ENCODE data around the gene MAP3K13.
"Not testable (repeated sequence)": the region's sequence is repeated elsewhere in the genome, so short reads cannot be mapped to it uniquely, and the experiment has no call there.

The MAP3K13 gene

GRCh38 chr3:185399737-185400667 lies 37.1 kb downstream of the MAP3K13 start:
- no peak for DNase-seq (ENCODE audit: low read depth in 2 of 2)

GRCh38 chr3:185400866-185401265 lies 37.9 kb downstream of the MAP3K13 start:
- no peak for DNase-seq (ENCODE audit: low read depth in 2 of 2)

DNA sequence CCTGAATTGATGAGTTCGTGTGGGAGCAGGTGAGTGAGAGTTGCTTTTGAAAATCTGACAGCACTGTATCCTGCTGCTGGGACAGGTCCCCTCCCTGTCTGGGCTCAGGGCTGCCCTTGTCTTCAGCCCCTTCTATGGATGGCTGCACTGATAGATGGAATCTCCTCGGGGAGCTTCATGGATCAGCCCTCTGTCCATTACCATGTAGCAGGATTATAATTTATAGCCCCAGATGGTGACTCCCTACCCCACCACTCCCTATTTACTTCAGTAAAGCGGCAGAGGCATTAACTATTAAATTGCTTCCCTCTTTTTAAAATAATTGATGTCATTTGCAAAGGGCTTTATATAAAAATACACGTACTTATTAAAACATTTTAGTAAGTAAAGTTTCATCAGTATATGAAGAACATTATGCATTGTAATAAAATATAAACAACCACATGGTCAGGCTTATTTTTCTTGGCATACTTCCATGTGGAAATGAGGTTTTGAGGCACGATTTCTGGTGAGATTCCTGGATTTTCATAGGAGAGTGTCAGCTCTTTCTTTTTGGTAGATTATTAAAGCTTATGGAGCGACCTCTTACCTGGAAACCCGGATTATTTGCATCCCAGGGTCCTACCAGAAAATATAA lies 38.5 kb downstream of the MAP3K13 start:
- DNase-seq (ENCODE audit: low read depth in 2 of 2) = no peak

- no peak for DNase-seq (ENCODE audit: low read depth in 2 of 2)
These were observed 39.6 kb downstream of the MAP3K13 start for GRCh38 chr3:185402561-185402960.

GRCh38 chr3:185403002-185403401 lies 40.1 kb downstream of the MAP3K13 start:
- no peak for DNase-seq (ENCODE audit: low read depth in 2 of 2)

DNA sequence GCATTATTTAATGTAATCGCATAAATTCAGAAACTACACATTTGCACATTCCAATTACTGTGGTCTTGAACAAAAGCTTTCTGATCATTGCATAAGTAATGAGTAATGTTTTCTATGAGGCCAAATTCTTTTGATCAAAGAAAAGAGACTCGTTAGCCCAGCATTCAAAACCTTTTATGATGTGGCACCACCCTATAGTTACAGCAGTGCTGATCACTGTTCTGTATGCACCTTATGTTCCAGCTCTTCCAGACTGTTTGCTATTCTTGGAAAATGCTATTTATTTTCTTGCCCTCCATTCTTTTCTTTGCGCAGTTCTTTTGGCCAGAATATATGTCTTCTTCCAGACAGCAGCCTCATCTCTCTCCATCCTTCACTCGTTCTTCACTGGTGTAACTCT lies 42.3 kb downstream of the MAP3K13 start:
- DNase-seq (ENCODE audit: low read depth in 2 of 2) = no peak

- DNase-seq (ENCODE audit: low read depth in 2 of 2) = no peak
These were observed 42.7 kb downstream of the MAP3K13 start for GRCh38 chr3:185405664-185406063.

DNA sequence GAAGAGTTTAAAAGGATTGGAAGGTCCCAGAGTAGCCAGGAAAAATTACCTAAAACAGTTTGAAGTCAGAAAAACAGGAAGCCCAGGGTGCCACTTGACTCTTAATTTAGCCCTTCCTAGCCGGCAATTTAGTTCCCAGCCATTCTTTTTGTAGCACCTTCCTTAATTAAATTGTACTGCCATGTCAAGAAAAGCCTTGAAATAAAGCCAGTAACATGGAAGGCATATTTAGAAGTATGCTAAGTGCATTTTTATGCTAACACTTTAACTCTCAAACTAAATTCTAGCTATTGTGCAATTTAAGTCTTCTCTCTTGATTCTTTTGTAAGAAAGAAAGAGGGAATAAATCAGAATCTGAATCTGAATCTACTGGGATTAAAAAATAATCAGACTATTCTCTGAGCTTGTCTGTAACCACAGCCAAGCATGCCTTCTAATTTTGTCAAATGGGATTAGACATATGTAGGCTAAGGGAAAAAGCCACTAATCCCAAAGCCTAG lies 43.2 kb downstream of the MAP3K13 start:
- DNase-seq (ENCODE audit: low read depth in 2 of 2) = no peak

DNA sequence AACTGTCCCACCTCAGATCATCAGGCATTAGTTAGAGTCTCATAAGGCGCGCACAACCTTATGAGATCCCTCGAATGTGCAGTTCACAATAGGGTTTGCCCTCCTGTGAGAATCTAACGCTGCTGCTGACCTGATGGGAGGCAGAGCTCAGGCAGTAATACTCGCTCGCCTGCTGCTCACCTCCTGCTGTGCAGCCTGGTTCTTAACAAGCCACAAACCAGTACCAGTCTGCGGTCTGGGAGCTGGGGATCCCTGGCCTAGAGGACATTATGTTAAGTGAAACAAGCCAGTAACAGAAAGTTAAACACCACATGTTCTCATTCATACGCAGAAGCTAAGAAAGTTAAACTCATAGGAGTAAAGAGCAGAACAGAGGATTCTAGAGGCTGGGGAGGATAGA lies 47.0 kb downstream of the MAP3K13 start:
- no peak for DNase-seq (ENCODE audit: low read depth in 2 of 2)

DNA sequence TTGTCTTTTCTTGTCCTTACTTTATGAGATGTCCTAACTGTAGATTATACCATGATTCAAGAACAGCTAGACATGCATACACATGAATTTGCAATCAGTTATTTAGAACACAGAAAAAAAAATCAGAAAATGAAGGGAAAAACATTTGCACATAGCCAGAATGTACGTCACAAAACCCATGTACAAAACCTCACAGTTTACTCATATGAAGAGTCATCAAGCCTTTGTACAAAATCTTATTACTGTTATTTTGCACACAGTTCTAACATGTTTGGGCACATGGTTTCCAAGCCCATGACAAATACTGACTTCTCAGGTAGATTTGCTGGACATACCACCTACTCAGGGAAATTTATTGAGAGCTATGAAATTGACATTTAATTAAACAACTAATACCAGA lies 48.2 kb downstream of the MAP3K13 start:
- DNase-seq (ENCODE audit: low read depth in 2 of 2) = no peak

- no peak for DNase-seq (ENCODE audit: low read depth in 2 of 2)
These were observed 53.6 kb downstream of the MAP3K13 start for GRCh38 chr3:185416513-185416912.

DNA sequence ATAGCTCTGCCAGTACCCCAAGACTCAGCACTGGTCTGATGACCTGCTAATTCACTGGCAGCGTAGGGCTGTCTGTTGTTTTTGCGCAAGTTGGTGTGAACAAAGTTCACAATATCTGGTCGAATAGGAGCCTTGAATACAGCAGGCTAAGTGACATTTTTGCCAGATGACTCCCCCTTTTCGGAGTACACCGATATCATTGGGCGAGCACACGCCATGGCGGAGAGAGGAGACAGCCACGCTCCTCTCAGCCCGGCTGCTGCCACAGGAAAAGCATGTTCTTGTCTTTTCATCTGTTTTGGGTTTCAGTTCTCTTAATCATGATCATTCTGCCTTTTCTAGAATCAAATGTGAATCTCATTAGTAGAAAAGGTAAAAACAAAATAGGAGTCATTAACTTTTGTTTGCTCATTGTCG lies 55.6 kb downstream of the MAP3K13 start:
- DNase-seq (ENCODE audit: low read depth in 2 of 2) = not testable (repeated sequence)

GRCh38 chr3:185420762-185421161 lies 57.8 kb downstream of the MAP3K13 start:
- no peak for DNase-seq (ENCODE audit: low read depth in 2 of 2)

- no peak for DNase-seq (ENCODE audit: low read depth in 2 of 2)
These were observed 58.8 kb downstream of the MAP3K13 start for GRCh38 chr3:185421577-185422232.

DNA sequence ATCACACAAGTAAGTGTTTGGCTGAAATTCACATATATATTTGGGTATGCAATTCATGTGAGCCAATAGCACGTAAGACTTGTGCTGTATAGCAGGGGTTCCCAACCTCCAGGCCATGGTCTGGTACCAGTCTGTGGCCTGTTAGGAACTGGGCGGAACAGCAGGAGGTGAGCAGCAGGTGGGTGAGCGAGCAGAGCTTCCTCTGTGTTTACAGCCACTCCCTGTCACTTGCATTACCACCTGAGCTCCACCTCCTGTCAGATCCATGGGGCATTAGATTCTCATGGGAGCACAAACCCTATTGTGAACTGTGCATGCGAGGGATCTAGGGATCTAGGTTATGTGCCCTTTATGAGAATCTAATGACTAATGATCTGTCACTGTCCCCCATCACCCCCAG lies 59.7 kb downstream of the MAP3K13 start:
- DNase-seq (ENCODE audit: low read depth in 2 of 2) = no peak

- DNase-seq (ENCODE audit: low read depth in 2 of 2) = no peak
These were observed 60.2 kb downstream of the MAP3K13 start for GRCh38 chr3:185423178-185423577.

DNA sequence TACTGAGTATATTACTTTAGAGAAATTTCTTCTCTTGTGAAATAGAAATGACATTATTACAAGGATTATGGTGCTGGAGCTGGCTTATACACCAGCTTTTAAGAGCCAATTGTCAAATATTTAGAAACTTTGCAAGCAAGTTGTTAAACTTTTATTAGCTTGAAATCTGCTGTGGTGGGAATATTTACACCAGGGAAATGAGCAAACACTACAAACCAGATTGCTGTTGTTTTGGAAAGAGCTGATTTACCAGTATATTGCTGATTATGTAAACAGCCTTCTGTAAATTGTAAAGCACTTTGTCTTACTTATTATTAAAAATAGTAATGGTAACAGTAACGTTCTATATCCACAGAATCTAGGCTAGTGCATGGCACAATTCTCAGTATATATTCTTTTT lies 61.5 kb downstream of the MAP3K13 start:
- no peak for DNase-seq (ENCODE audit: low read depth in 2 of 2)

DNA sequence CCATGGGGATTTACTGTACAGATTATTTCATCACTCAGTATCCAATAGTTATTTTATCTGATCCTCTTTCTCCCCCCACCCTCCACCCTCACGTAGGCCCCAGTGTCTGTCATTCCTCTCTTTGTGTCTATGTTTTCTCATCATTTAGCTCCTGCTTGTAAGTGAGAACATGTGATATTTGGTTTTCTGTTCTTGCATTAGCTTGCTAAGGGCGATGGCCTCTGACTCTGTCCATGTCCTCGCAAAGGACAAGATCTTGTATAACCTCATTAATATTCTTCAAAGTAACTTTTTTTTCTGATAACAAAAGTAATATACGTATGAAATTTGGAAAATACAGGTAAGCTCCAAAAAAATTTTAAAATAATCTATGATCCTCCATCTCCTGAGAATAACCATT lies 67.4 kb downstream of the MAP3K13 start:
- no peak for DNase-seq (ENCODE audit: low read depth in 2 of 2)

GRCh38 chr3:185439745-185440466 lies 77.0 kb downstream of the MAP3K13 start:
- DNase-seq (ENCODE audit: low read depth in 2 of 2) = no peak

DNA sequence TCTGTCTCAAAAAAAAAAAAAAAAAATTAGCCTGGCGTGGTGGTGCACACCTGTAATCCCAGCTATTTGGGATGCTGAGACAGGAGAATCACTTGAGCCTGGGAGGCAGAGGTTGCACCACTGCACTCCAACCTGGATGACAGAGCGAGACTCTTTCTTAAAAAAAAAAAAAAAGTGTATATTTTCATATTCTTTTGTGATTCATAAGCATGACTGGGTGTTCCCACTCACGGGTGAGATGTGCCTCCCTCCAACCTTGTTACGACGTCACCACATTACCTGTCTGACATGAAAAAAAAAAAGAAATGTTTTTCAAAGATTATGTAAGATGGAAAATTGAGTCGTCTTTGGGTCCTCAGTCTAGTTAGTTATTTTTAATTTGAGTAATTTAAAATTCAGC lies 79.1 kb downstream of the MAP3K13 start:
- DNase-seq (ENCODE audit: low read depth in 2 of 2) = no peak

- no peak for DNase-seq (ENCODE audit: low read depth in 2 of 2)
These were observed 81.4 kb downstream of the MAP3K13 start for GRCh38 chr3:185444329-185444728.

GRCh38 chr3:185448107-185448506 lies 85.2 kb downstream of the MAP3K13 start:
- no peak for DNase-seq (ENCODE audit: low read depth in 2 of 2)

Measured in stimulated activated CD4-positive, alpha-beta T cell treated with anti-CD3 and anti-CD28 coated beads, Interleukin-4, amount 100 ng/mL, for 48 hours (primary cell).